Effector CD8-positive, alpha-beta T cell (primary cell): ENCODE data around the gene P2RX6.

Experiments
- DNase-seq: peaks from one replicate; lab custom pipeline; 2025; lab: John Stamatoyannopoulos, UW

The P2RX6 gene

DNA sequence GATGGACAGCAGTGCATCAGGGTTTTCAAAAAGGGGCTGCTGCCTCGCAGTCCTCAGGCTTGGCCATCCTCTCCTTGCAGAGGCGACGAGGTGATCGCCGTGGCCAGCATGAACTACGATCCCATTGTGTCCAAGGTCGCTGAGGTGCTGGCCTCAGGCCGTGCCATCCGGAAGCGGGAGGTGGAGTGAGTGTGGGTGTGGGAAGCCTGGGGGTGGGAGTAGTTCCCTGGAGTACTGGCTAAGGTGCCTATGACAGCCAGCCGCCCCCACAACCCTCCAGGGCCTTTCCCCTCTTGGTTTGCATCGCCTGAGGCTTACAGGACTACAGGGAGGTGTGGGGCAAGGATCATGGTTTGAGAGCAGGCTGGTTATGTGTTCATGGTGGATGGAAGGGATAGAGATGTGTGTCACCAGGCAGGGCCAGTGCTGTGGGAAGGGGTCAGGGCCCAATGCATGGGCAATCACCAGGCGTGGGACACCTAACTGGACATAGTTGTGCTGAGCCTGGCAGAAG is 35.0 kb upstream of the P2RX6 start:
- DNase-seq: no peak

- no peak for DNase-seq
Measured at GRCh38 chr22:20980523-20980922, 34.4 kb upstream of the P2RX6 start.

- DNase-seq: no peak
Measured at GRCh38 chr22:20980938-20981722, 33.8 kb upstream of the P2RX6 start.

DNA sequence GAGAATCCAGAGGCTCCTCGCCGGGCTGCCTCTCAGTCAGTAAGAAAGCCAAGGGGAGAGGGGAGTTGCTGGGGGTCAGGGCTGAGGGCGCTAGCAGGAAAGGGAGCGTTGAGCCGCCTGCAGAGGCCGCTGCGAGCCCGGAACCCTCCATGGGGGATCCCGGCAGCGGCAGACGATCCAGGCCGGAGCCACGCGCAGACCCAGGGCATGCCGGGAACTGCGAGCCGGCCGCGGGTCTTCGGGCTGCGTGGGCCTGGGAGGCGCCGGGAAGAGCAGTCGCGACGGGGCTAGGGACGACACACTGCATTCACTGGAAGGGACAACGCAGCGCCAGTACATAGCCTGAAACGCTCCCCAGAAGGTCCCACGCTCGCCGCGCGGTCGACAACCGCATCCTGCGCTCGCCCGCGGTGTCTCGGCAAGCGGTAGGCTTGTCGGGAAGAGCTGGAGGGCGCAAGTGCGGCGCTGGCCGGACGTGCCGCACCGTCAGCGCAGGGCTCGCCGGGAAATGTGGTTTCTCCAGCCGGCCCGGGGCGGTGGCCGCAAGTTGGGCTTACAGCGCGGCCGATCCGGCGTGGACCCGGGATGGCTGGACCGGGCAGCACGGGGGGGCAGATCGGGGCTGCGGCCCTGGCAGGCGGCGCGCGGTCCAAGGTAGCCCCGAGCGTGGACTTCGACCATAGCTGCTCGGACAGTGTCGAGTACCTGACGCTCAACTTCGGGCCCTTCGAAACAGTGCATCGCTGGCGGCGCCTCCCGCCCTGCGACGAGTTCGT is 33.0 kb upstream of the P2RX6 start, which contains the start of gene LZTR1:
TSS of gene LZTR1 (plus strand) at position 511 of the 776 bp plus-strand sequence. CDS start at position 586, 75 bp downstream.
- DNase-seq: peak; percentile 38

DNA sequence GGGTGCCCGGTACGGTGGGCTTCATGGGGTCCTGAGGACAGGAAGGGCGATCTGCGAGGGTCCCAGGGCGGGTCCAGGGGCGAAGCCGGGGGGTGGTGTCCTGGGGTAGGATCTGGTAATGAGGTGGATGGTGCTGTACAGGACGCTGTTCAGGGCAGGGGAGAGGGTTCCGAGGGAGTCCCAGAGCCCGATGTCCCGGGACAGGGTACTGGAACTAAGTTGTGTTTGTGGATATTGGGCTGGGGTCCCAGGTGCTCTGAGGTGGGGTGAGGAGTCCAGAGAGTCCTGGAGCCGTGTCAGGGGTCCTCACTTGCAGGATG is 32.4 kb upstream of the P2RX6 start:
- DNase-seq: no peak

DNA sequence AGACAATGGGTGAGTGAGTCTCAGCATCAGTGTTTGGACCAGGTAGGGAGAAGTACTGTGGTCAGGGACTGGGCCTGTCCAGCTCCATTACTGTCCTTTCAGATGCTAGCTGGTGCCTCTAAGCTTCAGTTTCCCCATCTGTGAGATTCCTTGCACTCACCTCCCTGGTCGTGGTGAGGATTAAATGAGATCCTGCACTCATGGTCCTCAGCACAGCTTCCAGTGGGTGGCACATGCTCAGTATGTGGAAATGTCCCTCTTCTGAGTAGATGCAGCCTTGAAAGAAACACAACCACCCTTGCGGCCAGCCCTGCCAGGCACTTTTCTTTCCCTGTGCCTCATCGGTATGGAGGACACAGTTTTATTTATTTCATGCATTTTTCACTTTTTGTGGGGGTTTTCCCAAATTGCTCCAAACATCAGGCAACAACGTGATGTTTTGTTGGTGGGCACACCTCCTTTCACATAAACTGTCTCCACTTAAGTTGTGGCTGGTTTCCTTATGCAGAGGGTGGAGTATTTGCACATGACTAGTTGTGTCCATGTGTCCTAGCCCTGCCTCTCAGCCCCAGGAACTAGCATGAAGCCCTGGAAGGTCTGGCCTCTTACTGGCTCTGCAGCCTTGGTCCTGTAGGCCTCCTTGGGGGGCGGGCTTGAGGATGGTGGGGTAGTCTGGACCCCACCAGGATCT is 31.7 kb upstream of the P2RX6 start:
- DNase-seq: no peak

- DNase-seq: no peak
Measured at GRCh38 chr22:20985720-20986119, 29.2 kb upstream of the P2RX6 start.

- DNase-seq: no peak
Measured at GRCh38 chr22:20986365-20986764, 28.6 kb upstream of the P2RX6 start.

GRCh38 chr22:20987375-20987774 is 27.6 kb upstream of the P2RX6 start:
- no peak for DNase-seq

DNA sequence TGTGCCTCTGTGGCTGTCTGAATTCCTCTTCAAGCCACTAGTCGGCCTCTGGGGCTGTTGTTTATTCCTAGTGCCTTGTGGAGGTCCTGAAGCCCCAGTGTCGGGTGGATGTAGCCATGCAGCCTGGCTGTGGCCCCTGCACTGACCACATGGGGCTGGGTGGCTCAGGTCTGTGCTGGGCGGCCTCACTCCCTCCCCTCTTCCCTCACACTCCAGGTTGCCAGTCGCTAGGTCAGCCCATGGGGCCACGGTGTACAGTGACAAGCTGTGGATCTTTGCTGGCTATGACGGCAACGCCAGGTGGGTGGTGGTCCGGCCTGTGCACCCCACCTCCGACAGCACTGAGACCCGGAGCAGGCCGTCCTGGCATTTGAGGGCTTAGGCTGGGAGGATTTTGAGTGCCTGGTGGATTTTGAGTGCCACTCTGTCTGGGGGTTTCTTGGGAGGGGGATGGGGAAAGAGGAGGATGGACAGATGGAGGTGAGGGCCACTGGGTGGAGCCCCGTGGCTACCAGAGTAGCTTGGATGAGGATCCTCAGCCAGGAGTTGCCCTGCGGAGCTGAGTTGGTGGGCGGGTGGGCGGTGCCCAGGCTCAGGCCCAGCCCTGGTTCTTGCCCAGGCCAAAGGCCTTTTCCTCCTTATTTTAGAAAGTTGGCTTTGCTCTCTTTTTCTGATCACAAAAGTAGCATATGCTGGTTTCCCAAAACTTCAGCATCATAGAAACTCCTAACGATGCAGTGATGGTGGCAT is 26.2 kb upstream of the P2RX6 start:
- no peak for DNase-seq

DNA sequence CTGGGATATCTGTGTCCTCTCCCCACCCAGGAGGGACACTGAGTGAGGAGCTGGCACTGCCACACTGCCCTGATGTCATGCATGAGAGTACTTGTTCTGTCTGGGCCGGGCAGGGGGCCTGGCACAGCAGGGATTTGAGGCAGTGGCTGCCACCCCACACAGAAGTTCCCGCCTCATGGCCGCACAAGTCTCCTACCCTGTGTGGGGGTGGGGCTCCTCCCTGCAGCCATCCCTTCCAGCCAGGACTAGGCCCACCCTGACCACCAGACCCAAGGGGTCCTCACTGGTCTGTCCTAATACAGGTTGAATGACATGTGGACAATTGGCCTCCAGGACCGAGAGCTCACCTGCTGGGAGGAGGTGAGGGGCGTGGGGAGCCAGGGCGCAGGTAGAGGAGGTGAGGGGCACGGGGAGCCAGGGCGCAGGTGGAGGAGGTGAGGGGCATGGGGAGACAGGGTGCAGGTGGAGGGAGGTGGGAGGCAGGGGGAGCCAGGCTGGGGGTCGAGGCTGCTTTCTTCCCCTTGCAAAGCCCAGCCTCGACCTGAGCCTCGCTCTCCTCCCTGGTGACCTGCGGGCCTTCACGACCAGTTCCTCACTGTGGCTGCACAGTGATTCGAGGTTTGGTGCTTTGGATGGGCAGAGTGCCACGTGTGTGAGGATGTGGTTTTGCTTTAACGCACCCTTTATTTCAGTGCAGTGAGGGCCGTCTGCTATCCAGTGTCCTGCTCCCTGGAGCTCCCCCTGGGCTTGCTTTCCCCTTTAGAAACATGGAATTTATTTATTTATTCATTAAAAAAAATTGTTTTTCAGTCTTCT is 25.4 kb upstream of the P2RX6 start:
- no peak for DNase-seq

GRCh38 chr22:20990184-20991180 is 24.5 kb upstream of the P2RX6 start:
- DNase-seq: no peak

- no peak for DNase-seq
Measured at GRCh38 chr22:20991252-20992055, 23.5 kb upstream of the P2RX6 start.

DNA sequence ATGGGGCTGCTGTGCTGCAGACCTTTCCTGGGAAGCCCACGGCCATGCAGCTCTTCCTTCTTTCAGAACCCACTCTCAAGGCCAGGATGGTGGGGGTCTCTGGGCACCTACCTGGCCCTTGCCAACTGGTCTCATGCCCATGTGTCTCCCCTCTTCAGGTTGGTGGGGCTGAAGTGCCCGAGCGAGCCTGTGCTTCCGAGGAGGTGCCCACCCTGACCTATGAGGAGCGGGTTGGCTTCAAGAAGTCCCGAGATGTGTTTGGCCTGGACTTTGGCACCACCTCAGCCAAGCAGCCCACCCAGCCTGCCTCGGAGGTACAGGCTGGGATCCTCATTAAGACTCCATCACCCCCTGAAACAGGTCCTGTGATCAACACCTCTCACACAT is 22.9 kb upstream of the P2RX6 start:
- DNase-seq: no peak

GRCh38 chr22:20992456-20993303 is 22.3 kb upstream of the P2RX6 start:
- no peak for DNase-seq

DNA sequence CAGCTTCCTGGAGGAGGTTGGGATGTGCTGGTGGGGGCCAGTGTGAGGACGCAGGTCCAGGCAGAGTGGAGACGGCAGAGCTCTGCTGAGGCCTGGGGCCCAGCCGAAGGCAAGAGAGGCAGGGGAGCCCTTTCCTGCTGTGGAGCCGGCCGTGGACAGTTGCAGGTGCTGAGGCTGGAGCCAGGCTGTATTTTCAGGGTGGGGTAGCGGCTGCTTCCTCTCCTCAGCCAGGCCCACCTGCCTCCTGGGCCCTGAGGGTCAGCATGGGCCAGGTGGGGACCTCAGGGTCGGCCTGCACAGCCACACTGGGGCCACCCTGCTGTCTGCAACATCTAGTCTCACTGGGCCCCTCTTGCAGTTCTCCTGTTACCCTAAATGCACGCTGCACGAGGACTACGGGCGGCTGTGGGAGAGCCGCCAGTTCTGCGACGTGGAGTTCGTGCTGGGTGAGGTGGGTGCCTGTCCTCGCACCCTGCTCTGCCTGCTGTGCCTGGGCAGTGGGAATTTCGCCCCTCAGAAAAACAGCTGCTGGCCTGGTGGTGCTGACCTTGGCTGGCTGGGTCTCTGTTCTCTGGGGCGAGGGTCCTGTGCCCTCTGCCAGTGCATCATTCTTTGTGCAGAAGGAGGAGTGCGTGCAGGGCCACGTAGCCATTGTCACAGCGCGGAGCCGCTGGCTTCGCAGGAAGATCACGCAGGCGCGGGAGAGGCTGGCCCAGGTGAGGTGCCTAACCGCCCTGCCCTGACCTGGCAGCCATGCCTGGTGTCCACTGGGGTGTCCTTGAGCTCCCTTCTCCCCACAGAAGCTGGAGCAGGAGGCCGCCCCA is 21.4 kb upstream of the P2RX6 start:
- DNase-seq: no peak
